ENCODE data around the gene TMED7. TPM values are rescaled to one million over a fixed set of nuclear protein-coding genes. Genes with fewer than 3 reads are reported as not detected.

The TMED7 gene
- total and polyA plus RNA-seq, 2 of the 4 experiments (the other 2 are of a cell fraction): 75.6 to 86.7 TPM

- no TSS peak for BruUV-seq (replicated peaks)
- Histone ChIP-seq H2BK20ac (ENCODE audit: low read depth, low read length) (no peak overlapping the region), H3K27me3 (ENCODE audit: control insufficient read depth, insufficient read depth, low read length) (no peaks in the 10 kb centered on the region), H3K23ac (ENCODE audit: low read depth, low read length) (no peak overlapping the region), H3K9me1 (ENCODE audit: insufficient read depth, low read length) (peaks cover 5% of the 10 kb centered on the region; the same call in 1 of the 2 replicates), H3K4me3 (ENCODE audit: insufficient read depth, low read depth, low read length) (no peak overlapping the region), H3K36me3 (ENCODE audit: control insufficient read depth, insufficient read depth, low read length) (0 out of 2 replicates have a peak, but pooled peaks cover 2% of the 10 kb centered on the region), H3K9me3 (ENCODE audit: control insufficient read depth, insufficient read depth, low read length) (peaks cover 3% of the 10 kb centered on the region; the same call in 1 of the 2 replicates), H3K9ac (ENCODE audit: low read depth, low read length) (no peak overlapping the region), H3K4me1 (ENCODE audit: control insufficient read depth, insufficient read depth, low read length) (peaks cover 5% of the 10 kb centered on the region; the same call in 1 of the 2 replicates), H2BK15ac (ENCODE audit: low read depth, low read length) (no peak overlapping the region), H3K27ac (ENCODE audit: insufficient read depth, low read length) (no peak overlapping the region), H2AK9ac (replicated peaks; ENCODE audit: low read depth, low read length, poor library complexity) (no peak overlapping the region), H3K79me1 (ENCODE audit: low read depth in 1 of 2, low read length in 2 of 2) (peaks cover 14 to 37% of the 10 kb centered on the region in 2 experiments; a peak in 3 of 4 replicates), H4K8ac (ENCODE audit: low read depth in 2 of 2, low read length in 2 of 2) (no peak overlapping the region), H3K18ac (ENCODE audit: low read depth, low read length) (no peak overlapping the region), H3K14ac (replicated peaks; ENCODE audit: low read depth, low read length) (no peak overlapping the region), H3K4me2 (ENCODE audit: low read depth, low read length) (no peak overlapping the region), H2BK5ac (ENCODE audit: low read depth, low read length, poor library complexity, severe bottlenecking) (no peak overlapping the region), H2AK5ac (ENCODE audit: low read depth, low read length) (no peak overlapping the region), H4K20me1 (ENCODE audit: insufficient read depth, low read length) (no peaks in the 10 kb centered on the region), H3K4ac (ENCODE audit: low read depth, low read length) (no peak overlapping the region), H3K56ac (ENCODE audit: extremely low read depth, insufficient read depth, low read length) (no peak overlapping the region), H2AFZ (replicated peaks; ENCODE audit: low read length, poor library complexity) (no peak overlapping the region), H4K5ac (ENCODE audit: low read depth, low read length) (no peak overlapping the region), H4K91ac (ENCODE audit: insufficient read depth, low read depth, low read length) (no peak overlapping the region), H2BK120ac (ENCODE audit: low read depth, low read length) (no peak overlapping the region)
- in situ Hi-C loops (cut with MboI; ENCODE audit: low sequenced_read_pairs): no loop called here
- WGBS, 2 experiments (ENCODE audit: extremely low coverage in 2 of 2, insufficient read length in 1 of 2): 100% methylated on average over 1 of the region's 6 CpGs; no CpG with 5 or more reads in 1 of the 2 experiments
- dilution Hi-C loops (cut with HindIII; ENCODE audit: low sequenced_read_pairs, unreplicated experiment): no loop called here
- intact Hi-C loops (cut with micrococcal nuclease): no loop called here
- DNase-seq (no peak), ATAC-seq (ENCODE audit: low read depth) (no peak)
- ChIA-PET CTCF (interaction anchor here (0.6 to 0.9 kb wide), 2 partner anchors 31 to 268 kb away, joined by 3 to 4 read pairs; no protein-coding TSS in a partner anchor), POLR2A (ENCODE audit: unreplicated experiment) (no interaction called here)
- TF ChIP-seq CHD1 (IDR thresholded peaks at IDR 0.05; ENCODE audit: low read depth, low read length) (no peak), ELK1 (IDR thresholded peaks at IDR 0.05; ENCODE audit: borderline replicate concordance, low read depth, low read length) (no peak), MAFK (IDR thresholded peaks at IDR 0.05; ENCODE audit: low read depth, low read length) (no peak), RCOR1 (IDR thresholded peaks at IDR 0.05; ENCODE audit: insufficient replicate concordance, low read length) (no peak), MAZ (IDR thresholded peaks at IDR 0.05; ENCODE audit: borderline replicate concordance, low read depth, low read length) (no peak), FOS (IDR thresholded peaks at IDR 0.05; ENCODE audit: low read depth, low read length) (no peak), RAD21 (IDR thresholded peaks at IDR 0.05; ENCODE audit: low read length) (no peak), MXI1 (IDR thresholded peaks at IDR 0.05; ENCODE audit: borderline replicate concordance, low read depth, low read length) (no peak)
Observed at GRCh38 chr5:115577741-115578140, 48.1 kb downstream of the TMED7 start.
